Activated T-cell treated with anti-CD3 and anti-CD28 coated beads, Interleukin-2, amount 50 U/mL, for 1 hour (primary cell): Measurements from ENCODE around the gene C17orf58.
"Not testable (repeated sequence)": the region's sequence is repeated elsewhere in the genome, so short reads cannot be mapped to it uniquely, and the experiment has no call there.

Experiments
- DNase-seq: peaks from one replicate; pipeline ENCODE4 v3.0.0-alpha.2; 2020

Gene C17orf58

DNA sequence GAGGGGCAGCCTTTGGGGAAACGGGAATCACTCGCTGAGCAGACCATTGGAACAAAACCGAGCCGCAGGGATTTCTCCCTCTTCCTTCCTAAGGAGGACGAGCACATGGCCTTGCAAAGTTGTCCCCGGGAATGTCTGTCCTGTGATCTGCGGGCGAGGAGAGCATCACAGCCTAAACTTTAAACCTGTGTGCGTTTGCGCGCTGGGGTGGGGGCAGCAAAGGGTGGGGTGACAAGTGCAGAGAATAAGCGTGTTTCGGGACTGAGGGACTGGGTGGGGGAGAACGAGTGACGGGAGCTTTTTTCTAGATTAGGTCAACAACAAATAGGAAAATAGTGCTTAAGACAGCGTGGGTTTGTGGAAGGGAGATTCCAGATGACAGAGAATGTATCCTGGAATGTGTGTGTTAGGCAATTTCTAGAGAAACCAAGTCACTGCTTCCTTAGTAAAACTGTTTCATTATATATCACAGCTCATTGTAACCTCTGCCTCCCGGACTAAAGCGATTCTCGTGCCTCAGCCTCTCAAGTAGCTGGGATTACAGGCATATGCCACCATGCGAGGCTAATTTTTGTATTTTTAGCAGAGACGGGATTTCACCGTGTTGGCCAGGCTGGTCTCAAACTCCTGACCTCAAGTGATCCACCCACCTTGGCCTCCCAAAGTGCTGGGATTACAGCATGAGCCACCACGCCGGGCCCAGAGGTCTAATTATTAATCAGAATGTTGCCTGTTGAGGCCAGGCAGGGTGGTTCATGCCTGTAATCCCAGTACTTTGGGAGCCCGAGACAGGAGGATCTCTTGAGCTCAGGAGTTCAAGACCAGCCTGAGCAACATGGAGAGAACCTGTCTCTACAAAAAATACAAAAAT is at the start of gene C17orf58:
Gene C17orf58 (minus strand): TSS at position 169 of the 871 bp plus-strand sequence. CDS start 271 bp downstream, outside the sequence.
- not testable (repeated sequence) for DNase-seq

DNA sequence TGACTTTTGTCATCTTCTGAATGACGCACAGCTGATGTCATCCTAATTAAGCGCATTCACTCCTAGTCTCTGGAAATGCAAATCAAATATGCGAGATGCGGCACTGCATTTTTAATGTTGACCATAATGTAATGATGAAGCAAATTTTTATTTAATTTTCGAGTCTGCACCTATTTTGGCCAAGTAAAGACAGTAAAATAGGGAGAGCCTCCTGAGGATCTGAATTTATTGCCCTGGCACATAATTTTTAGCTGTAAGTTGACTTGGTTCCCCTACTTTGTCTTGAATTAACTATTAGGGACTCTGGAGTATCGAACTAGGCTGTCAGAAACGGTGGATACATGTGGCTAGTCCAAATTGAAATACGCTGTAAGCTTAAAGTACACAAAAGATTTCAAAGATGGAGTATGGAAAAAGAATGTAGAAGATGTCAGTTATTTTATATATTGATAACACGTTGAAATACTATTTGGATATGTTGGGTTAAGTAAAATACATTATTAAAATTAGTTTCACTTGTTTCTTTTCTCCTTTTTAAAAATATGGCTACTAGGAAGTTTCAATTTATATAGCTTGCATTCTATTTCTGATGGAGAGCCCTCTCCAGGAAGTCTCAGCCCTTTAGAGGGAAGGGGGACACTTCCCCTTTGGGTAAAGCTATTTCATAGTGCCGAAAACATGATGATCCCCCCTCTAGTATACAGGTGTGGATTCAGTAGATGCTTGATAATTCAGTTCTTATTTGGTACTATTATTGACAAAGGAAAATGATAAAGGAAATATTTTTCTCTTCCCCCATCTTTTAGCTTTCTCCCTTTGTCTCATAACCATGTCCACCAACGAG is 40.3 kb upstream of the C17orf58 start:
- DNase-seq, result no peak

- DNase-seq, result peak; percentile 83
Measured at GRCh38 chr17:68035523-68036303, 39.4 kb upstream of the C17orf58 start, which contains the start of gene KPNA2. Gene KPNA2, plus strand, starts transcription at chr17:68035735. Its CDS starts 1,398 bp downstream, at chr17:68037133.

DNA sequence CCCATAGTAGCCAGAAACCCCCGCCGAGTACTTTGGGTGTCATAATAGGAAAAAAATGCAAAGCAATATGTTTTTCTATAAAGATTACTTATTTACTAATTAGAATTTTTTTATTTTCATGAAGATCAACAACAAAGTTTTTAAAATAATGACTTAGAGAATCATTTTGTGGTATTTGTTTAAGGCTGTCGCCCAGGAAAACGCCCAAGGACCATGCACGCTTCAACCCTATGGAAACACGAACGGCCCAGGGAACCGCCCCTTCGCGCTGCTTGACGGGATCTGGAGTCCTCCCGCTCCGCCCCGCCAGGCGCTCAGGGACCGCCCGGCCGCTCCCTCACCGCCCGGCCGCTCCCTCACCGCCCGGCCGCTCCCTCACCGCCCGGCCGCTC is 38.9 kb upstream of the C17orf58 start:
- DNase-seq, result peak; percentile 83

DNA sequence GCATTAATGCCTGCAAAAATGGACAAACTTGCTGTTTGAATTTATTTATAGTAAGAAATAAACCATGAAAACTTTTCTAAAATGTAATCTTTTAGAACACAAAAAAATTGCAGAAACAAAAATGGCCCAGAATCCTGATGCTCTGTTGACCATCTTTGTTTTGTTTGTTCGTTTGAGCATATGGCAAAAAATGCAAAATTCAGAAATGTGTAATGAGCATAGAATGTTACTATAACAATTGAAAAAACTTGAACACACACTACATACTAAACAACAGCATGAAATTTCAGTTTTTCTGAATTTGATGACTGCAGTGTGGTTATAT is 38.1 kb upstream of the C17orf58 start:
- DNase-seq, result no peak

DNA sequence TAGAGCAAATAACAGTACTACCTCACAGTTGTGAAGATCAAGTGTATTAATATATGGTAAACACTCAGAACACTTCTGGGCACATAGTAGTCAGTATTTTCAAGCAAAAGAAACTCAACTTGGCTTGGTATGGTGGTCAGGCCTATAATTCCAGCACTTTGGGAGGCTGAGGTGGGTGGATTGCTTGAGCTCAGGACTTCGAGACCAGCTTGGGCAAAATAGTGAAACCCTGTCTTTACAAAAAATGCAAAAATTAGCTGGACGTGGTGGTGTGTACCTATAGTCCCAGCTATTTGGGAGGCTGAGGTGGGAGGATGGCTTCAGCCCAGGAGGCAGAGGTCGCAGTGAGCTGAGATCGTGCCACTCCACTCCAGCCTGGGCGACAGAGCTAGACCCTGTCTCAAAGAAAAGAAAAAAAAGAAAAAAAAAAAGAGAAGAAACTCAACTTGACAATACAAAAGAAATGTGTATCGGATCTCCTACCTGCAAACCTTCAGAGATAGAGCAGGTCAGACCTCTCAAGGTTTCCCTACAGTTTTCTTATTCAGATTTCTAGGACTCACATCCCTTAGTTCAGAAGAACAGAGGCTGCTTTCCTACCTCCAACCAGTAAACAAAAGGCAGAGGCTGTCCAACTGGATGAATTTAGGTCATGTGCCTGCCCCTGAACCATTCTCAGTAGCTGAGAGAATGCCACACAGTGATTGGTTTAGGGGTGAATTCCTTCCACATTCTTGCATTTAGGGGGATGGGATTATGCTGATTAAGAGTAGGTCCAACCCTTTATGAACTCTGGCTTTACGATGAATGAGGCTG is 37.6 kb upstream of the C17orf58 start:
- DNase-seq, result no peak

- no peak for DNase-seq
Measured at GRCh38 chr17:68029512-68030215, 33.4 kb upstream of the C17orf58 start.

- not testable (repeated sequence) for DNase-seq
Measured at GRCh38 chr17:68022547-68022946, 26.3 kb upstream of the C17orf58 start.

DNA sequence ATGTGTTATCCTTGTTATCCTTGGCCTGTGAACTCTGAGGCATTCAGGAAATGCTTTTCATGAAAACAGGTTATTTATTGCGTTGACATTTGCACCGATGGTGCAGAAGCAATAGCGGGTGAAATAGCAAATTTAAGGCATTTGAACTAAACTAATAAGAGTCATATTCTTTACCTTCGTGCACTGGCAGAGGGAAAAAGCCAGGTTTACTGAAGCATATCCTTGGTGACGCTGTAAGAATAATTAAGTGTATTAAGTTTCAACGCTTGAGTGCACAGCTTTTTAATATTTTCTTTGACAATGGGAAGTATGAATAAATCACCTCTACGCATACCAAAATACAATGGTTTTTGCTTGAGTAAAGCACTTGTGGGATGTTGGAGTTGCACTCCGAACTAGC is 25.7 kb upstream of the C17orf58 start:
- DNase-seq, result no peak

GRCh38 chr17:68020791-68021190 is 24.5 kb upstream of the C17orf58 start:
- not testable (repeated sequence) for DNase-seq

DNA sequence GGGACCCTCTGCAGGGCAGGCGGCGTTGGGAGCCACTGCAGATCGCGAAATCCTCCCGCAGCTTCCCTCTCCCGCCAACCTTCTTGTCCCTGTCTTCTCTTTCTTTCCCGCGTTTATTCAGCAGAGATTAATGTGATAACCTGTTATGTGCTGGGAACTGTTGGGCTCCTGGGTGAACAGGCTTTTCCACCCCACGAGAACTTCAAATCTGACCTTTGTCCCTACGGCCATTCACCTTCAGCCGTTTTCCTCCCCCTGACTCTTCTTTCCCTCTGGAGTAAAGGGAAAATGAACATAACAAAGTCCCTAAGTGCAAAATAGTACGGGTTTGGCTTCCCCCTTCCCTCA is 24.1 kb upstream of the C17orf58 start:
- DNase-seq, result no peak

DNA sequence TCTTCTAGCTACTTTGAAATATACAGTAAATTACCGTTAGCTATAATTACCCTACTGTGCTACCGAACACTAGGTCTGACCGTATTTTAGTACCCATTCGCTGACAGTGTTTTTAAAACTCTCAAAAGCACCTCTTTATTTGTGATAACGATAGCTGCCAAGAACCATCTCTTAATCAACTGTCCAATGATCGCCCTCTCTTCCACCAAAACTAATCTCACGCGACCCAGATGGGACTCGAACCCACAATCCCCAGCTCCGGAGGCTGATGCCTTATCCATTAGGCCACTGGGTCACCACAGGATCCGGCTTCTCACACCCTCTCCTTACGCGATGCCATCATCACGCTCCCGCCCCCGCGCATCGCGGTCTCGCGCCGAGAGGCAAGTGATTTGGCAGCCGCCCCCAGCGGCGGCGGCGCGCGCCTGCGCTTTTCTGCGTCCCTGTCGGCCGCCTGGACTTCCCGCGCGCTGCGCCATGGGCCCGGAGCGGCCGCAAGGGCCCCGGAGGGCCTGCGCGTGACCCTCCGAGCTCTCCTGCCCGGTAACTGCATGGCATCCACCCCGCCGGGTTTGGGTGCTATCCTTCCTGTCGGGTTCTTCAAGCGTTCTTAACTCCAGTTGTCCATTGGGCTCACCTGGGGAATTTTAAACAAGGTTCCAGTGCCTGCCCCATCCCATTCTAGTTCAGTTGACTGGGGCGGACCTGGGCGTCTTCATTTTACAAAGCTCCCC is 23.6 kb upstream of the C17orf58 start:
- peak; percentile 99 for DNase-seq

- no peak for DNase-seq
Measured at GRCh38 chr17:68019336-68019674, 23.0 kb upstream of the C17orf58 start.

- not testable (repeated sequence) for DNase-seq
Measured at GRCh38 chr17:68018493-68018892, 22.2 kb upstream of the C17orf58 start.

DNA sequence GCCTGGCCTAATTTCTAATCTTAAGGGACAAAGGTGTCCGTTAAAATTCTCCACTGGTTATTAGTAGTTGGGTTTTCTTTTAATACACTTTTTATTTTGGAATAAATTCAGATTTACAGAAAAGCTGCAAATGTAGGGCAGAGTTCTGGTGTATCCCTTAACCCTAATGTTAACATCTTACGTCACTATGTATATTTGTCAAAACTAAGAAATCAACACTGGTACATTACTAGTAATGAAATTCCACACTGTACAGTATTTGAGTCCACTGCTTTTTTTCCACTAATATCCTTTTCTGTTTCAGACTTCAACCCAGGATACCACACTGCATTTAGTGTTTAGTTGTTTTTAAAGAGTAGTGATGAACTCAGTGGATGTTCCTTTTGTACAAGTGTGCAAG is 20.6 kb upstream of the C17orf58 start:
- DNase-seq, result no peak

- no peak for DNase-seq
Measured at GRCh38 chr17:68015081-68015723, 18.9 kb upstream of the C17orf58 start.

- DNase-seq, result no peak
Measured at GRCh38 chr17:68013385-68013784, 17.1 kb upstream of the C17orf58 start.

DNA sequence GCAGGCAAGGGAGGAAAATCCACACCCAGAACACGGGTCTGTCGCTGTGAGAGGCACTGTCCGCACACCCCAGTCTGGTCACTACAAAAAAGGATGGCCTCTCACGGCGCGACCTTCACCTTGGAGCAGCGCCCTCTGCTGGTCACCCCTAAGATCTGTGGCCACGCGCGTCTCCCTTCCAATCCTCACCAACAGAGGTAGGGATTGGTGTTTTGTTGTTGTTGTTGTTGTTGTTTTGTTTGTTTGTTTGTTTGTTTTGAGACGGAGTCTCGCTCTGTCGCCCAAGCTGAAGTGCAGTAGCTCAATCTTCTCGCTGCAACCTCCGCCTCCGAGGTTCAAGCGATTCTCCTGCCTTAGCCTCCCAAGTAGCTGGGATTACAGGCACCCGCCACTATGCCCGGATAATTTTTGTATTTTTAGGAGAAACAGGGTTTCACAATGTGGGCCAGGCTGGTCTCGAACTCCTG is 15.0 kb upstream of the C17orf58 start:
- DNase-seq, result peak; percentile 61

- no peak for DNase-seq
Measured at GRCh38 chr17:68006797-68007196, 10.5 kb upstream of the C17orf58 start.

DNA sequence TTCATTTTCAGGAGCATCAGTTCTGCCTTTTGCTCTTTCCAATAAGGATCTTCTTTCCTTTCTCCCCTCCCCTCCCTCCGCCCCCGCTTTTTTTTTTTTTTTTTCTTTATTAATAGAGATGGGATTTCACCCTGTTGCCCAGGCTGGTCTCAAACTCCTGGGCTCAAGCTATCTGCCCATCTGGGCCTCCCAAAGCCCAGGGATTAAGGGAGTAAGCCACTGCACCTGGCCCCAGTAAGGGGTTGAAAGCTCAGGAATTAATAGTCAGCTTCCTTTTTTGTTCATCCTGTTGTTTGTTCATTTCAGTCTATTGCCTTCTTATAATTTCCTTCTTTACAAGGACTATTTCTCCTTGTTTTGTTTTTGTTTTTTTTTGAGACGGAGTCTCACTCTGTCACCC is 7.9 kb upstream of the C17orf58 start:
- no peak for DNase-seq
